DMS114 treated with DMSO at 0.1 percent for 48 hours (cell line): Measurements from ENCODE around the gene GLIPR1L2.

Experiments
- DNase-seq: peaks from one replicate; lab custom pipeline; 2025; ENCODE audit not compliant: unreplicated experiment; lab: John Stamatoyannopoulos, UW

The GLIPR1L2 gene

GRCh38 chr12:75476071-75476470, 85.2 kb downstream of the GLIPR1L2 start:
- no peak for DNase-seq

- DNase-seq: no peak
Observed at GRCh38 chr12:75477137-75477536, 86.2 kb downstream of the GLIPR1L2 start.

- no peak for DNase-seq
Observed at GRCh38 chr12:75478116-75478794, 87.4 kb downstream of the GLIPR1L2 start.

GRCh38 chr12:75479963-75480461, 89.1 kb downstream of the GLIPR1L2 start:
- no peak for DNase-seq

GRCh38 chr12:75480469-75480949, 89.6 kb downstream of the GLIPR1L2 start, which contains the start of gene GLIPR1:
TSS of gene GLIPR1 (plus strand) at chr12:75480755. CDS start at chr12:75480881, 126 bp downstream.
- DNase-seq: no peak

DNA sequence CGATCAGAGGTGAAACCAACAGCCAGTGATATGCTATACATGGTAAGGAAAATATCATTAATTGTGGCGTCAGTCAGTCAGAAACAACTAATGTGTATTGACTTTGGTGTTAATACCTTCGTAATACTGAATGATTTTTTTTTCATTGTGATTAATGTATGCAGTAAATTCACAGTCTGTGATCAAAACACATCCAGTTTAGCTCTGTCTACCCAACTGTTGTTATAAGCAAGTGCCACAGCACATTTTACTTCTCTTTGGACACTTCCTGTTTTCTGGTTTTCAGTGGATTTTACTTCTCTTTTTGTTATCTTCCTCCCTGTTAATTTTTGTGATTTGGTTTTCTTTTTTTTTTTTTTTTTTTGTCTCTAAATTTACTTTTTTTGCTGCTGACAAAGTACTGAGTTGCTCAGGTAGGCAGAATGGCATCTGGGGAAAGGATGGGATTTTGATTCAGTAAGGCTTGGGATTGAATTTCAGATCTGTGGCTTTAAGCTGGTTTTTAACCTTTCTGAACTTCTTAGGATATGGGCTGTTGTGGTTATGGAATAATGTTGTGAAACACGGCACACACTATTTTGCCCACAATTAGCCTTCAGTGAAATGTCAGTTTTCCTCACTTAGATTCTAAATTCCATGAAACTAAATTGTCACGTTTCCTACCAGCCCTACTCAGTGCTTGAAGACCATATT, 90.3 kb downstream of the GLIPR1L2 start:
- no peak for DNase-seq

DNA sequence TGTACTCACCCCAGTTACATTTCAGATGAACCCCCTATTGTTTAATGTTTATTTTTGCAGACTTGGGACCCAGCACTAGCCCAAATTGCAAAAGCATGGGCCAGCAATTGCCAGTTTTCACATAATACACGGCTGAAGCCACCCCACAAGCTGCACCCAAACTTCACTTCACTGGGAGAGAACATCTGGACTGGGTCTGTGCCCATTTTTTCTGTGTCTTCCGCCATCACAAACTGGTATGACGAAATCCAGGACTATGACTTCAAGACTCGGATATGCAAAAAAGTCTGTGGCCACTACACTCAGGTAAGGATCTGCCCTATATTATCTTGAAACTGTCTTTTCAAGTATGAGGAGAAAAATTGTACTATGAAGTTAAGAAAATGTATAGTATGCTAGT, 90.9 kb downstream of the GLIPR1L2 start:
- DNase-seq: no peak
